Endothelial cell (in vitro differentiated cells): ENCODE results near the gene CACNA2D3. TPM values are rescaled to one million over a fixed set of nuclear protein-coding genes. Genes with fewer than 3 reads are reported as not detected.
"Not testable (repeated sequence)": the region's sequence is repeated elsewhere in the genome, so short reads cannot be mapped to it uniquely, and the experiment has no call there.

Experiments used
- DNase-seq: peaks from one replicate; pipeline ENCODE4 v3.0.0; 2021; ENCODE audit warnings: low spot score
- H3K27ac Mint-ChIP-seq: one replicate; pipeline ENCODE4 v1.8.0; 2021; ENCODE audit warnings: mixed read lengths, inconsistent platforms; ENCODE audit not compliant: unreplicated experiment
- H3K27me3 Mint-ChIP-seq: one replicate; pipeline ENCODE4 v1.8.0; 2021; ENCODE audit warnings: mild to moderate bottlenecking, moderate library complexity, mixed read lengths, inconsistent platforms; ENCODE audit not compliant: unreplicated experiment
- H3K36me3 Mint-ChIP-seq: one replicate; pipeline ENCODE4 v1.8.0; 2021; ENCODE audit warnings: mild to moderate bottlenecking, low read depth, mixed read lengths, inconsistent platforms; ENCODE audit not compliant: unreplicated experiment
- H3K4me1 Mint-ChIP-seq: one replicate; pipeline ENCODE4 v1.8.0; 2021; ENCODE audit warnings: mild to moderate bottlenecking, mixed read lengths, inconsistent platforms; ENCODE audit not compliant: unreplicated experiment
- H3K4me3 Mint-ChIP-seq: one replicate; pipeline ENCODE4 v1.8.0; 2021; ENCODE audit warnings: mild to moderate bottlenecking, mixed read lengths, inconsistent platforms; ENCODE audit not compliant: unreplicated experiment
- H3K9me3 Mint-ChIP-seq: one replicate; pipeline ENCODE4 v1.8.0; 2021; ENCODE audit warnings: mixed read lengths, inconsistent platforms; ENCODE audit not compliant: unreplicated experiment
- total RNA-seq: library from RNA; stranded (reverse); fragmentation: NEBNext Ultra II Directional; extraction: Animal tissue kit (Norgen Biotek cat#: 25700); gene quantifications from one replicate; pipeline ENCODE4 v1.2.1, GENCODE V29; 2021; ENCODE audit not compliant: unreplicated experiment
- TF ChIP-seq, protein P1 (sequence below): fragments of 200-600 bp; sonication (generic); IDR thresholded peaks from one replicate; pipeline ENCODE4 v1.5.0; 2021; ENCODE audit warnings: antibody characterized with exemption; ENCODE audit not compliant: unreplicated experiment

CACNA2D3 gene
- total RNA-seq, 1 donor from 2014 or later: 0.46 TPM

DNA sequence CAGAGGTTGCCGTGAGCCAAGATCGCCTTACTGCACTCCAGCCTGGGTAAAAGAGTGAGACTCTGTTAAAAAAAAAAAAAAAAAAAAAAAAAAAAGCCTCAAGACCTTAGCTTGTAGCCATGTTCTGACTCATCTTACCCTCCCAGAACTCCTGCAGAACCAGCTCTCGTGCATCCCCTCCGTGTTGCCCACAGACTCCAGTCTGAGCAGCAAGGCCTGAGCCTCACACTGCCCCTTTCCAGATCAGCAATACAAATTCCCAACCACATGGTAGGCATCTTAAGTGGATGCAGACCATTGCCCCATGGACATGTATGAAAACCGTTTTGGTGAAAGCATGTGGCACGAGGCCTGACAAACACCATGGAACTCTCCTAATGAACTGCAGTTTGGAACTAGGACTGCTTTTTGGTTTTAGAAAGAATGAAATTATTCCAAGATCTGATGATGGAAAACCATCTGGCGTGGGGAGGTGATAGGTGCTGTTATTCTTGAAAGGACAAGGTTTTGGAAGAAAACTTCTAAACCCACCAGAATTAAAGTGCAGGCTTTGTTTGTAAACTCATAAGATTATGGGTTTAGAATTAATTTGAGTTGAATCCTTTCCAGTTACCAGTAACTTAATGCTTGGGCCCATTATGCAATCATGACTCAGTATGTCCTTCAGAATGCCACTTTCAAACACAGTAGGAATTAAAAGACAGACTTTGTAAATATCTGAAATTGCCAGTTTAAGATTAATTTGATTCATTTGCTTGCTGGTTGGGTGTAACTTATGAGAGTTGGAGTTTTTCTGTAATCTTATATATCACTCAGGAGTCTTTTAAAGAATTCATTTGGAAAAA lies 969.3 kb downstream of the CACNA2D3 start:
- H3K27me3 Mint-ChIP-seq: peaks cover 1% of the 10 kb centered on the region
- no peak overlapping the region for H3K4me3 Mint-ChIP-seq
- TF ChIP-seq, protein P1, sequence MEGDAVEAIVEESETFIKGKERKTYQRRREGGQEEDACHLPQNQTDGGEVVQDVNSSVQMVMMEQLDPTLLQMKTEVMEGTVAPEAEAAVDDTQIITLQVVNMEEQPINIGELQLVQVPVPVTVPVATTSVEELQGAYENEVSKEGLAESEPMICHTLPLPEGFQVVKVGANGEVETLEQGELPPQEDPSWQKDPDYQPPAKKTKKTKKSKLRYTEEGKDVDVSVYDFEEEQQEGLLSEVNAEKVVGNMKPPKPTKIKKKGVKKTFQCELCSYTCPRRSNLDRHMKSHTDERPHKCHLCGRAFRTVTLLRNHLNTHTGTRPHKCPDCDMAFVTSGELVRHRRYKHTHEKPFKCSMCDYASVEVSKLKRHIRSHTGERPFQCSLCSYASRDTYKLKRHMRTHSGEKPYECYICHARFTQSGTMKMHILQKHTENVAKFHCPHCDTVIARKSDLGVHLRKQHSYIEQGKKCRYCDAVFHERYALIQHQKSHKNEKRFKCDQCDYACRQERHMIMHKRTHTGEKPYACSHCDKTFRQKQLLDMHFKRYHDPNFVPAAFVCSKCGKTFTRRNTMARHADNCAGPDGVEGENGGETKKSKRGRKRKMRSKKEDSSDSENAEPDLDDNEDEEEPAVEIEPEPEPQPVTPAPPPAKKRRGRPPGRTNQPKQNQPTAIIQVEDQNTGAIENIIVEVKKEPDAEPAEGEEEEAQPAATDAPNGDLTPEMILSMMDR: no peak
- H3K27ac Mint-ChIP-seq: no peak overlapping the region
- no peaks in the 10 kb centered on the region for H3K36me3 Mint-ChIP-seq
- DNase-seq: no peak
- no peaks in the 10 kb centered on the region for H3K4me1 Mint-ChIP-seq
- H3K9me3 Mint-ChIP-seq: no peaks in the 10 kb centered on the region

DNA sequence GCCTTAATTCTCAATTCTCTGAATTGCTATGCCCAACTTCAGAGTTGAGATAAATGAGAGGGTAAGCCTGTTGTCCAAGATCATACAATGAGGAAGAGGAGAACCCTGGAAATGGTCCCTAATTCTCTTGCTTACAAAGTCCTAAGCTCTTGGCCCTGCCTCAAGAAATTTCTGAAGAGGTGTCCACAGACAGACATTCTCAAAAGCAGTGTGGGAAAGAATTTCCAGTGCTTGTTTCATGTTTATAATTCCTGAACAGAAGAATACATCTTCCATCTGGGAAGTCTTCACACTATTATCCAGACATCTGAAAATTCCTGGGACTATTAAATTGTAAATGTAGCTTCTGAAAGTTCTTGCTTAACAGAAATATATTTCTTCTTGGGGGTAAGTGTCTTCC lies 972.3 kb downstream of the CACNA2D3 start:
- DNase-seq: no peak
- Mint-ChIP-seq H3K36me3 (no peaks in the 10 kb centered on the region), H3K4me3 (no peak overlapping the region), H3K27me3 (peaks cover 1% of the 10 kb centered on the region), H3K9me3 (no peaks in the 10 kb centered on the region), H3K4me1 (no peaks in the 10 kb centered on the region), H3K27ac (no peak overlapping the region)
- TF ChIP-seq, protein P1: no peak

- no peak for DNase-seq
- H3K36me3 Mint-ChIP-seq: no peaks in the 10 kb centered on the region
- H3K27ac Mint-ChIP-seq: no peak overlapping the region
- H3K27me3 Mint-ChIP-seq: no peaks in the 10 kb centered on the region
- H3K4me3 Mint-ChIP-seq: no peak overlapping the region
- no peaks in the 10 kb centered on the region for H3K9me3 Mint-ChIP-seq
- H3K4me1 Mint-ChIP-seq: no peaks in the 10 kb centered on the region
- TF ChIP-seq, protein P1: no peak
These were observed 975.1 kb downstream of the CACNA2D3 start for GRCh38 chr3:55097441-55097840.

DNA sequence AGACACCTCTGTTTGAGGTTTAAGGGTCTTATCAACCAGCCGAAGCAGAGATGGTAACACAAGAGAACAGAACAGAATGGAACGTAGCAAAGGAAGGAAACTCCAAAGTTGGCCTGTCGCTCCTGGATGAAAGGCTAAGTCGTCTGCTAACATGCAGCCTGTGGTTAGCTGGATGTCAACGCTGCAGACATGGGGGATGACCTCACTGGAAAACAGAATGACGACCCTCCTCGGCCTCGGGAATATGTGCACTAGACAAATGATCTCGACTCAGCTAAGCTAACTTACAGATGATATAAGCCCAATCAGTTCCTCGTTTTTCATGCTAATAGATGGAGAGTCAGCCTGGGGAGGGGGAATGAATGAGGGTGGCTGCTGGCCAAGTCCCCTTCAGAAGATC lies 983.3 kb downstream of the CACNA2D3 start:
- H3K27ac Mint-ChIP-seq: no peak overlapping the region
- no peaks in the 10 kb centered on the region for H3K27me3 Mint-ChIP-seq
- peaks cover 5% of the 10 kb centered on the region for H3K4me1 Mint-ChIP-seq
- H3K36me3 Mint-ChIP-seq: no peaks in the 10 kb centered on the region
- H3K4me3 Mint-ChIP-seq: no peak overlapping the region
- H3K9me3 Mint-ChIP-seq: no peaks in the 10 kb centered on the region
- TF ChIP-seq, protein P1: no peak
- no peak for DNase-seq

DNA sequence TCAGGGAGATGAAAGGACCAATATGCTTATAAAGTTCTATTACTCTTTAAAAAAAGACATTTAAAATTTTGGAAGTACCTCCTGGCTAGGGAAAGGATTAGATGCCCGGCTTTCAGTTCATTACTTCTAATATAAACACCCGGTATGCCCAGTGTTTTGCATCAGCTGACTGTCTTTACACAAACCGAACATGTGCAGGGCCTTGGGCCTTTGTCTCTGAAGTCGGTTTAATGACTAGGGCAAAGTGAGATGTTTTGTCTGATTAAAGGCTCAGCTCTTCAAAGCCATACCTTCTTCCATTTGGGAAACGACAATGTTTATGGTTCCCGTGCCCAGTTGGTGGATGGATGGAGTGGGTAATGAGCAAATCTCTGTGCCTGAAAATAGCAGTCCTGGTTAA lies 984.8 kb downstream of the CACNA2D3 start:
- peaks cover 5% of the 10 kb centered on the region for H3K4me1 Mint-ChIP-seq
- no peaks in the 10 kb centered on the region for H3K27me3 Mint-ChIP-seq
- no peaks in the 10 kb centered on the region for H3K36me3 Mint-ChIP-seq
- DNase-seq: no peak
- H3K4me3 Mint-ChIP-seq: no peak overlapping the region
- TF ChIP-seq, protein P1: no peak
- H3K27ac Mint-ChIP-seq: no peak overlapping the region
- no peaks in the 10 kb centered on the region for H3K9me3 Mint-ChIP-seq

- not testable (repeated sequence) for H3K4me1 Mint-ChIP-seq, H3K9me3 Mint-ChIP-seq, DNase-seq, H3K4me3 Mint-ChIP-seq, H3K27ac Mint-ChIP-seq, H3K27me3 Mint-ChIP-seq, H3K36me3 Mint-ChIP-seq
These were observed 989.6 kb downstream of the CACNA2D3 start for GRCh38 chr3:55111906-55112305.
